LNCaP clone FGC (cell line): Measurements from ENCODE around the gene SLC30A5.
"Not testable (repeated sequence)": the region's sequence is repeated elsewhere in the genome, so short reads cannot be mapped to it uniquely, and the experiment has no call there.

ENCODE experiments used
- DNase-seq: peaks from one replicate; pipeline ENCODE4 v3.0.0-alpha.2; 2011; ENCODE audit warnings: low read depth
- H3K4me3 ChIP-seq: 2 replicates; pipeline ENCODE4 v1.5.1; 2011; ENCODE audit warnings: mild to moderate bottlenecking, low read depth, low read length, control low read depth
- CTCF ChIP-seq: IDR thresholded peaks from 2 replicates; pipeline ENCODE4 v1.5.1; 2012; ENCODE audit warnings: mild to moderate bottlenecking; ENCODE audit not compliant: control insufficient read depth, insufficient read depth; ENCODE audit errors: extremely low read depth

The SLC30A5 gene

GRCh38 chr5:69093771-69094482 is at the start of gene SLC30A5:
SLC30A5 (plus strand) TSS chr5:69094014; CDS start chr5:69094256, 242 bp downstream.
- peak; percentile 99 for TF ChIP-seq CTCF
- peak; percentile 100 for DNase-seq
- peak within 1 kb of the TSS; percentile 78 for H3K4me3 ChIP-seq

- not testable (repeated sequence) for H3K4me3 ChIP-seq, DNase-seq
These were observed 48.6 kb upstream of the SLC30A5 start for GRCh38 chr5:69045213-69045612.

- DNase-seq, result no peak
- no peak for TF ChIP-seq CTCF
These were observed 47.3 kb upstream of the SLC30A5 start for GRCh38 chr5:69046375-69046957.

GRCh38 chr5:69048230-69048629 is 45.6 kb upstream of the SLC30A5 start:
- DNase-seq, result no peak
- TF ChIP-seq CTCF, result peak; percentile 41

More at GRCh38 chr5:69046375-69046957, 47.3 kb upstream of the SLC30A5 start:
- H3K4me3 ChIP-seq, result no peak overlapping the region

GRCh38 chr5:69049151-69049550 is 44.7 kb upstream of the SLC30A5 start:
- no peak for DNase-seq
- no peak for TF ChIP-seq CTCF
- H3K4me3 ChIP-seq, result no peak overlapping the region

More at GRCh38 chr5:69048230-69048629, 45.6 kb upstream of the SLC30A5 start:
- H3K4me3 ChIP-seq, result no peak overlapping the region

GRCh38 chr5:69049796-69050195 is 44.0 kb upstream of the SLC30A5 start:
- no peak for TF ChIP-seq CTCF
- DNase-seq, result no peak
- H3K4me3 ChIP-seq, result no peak overlapping the region

GRCh38 chr5:69050214-69050613 is 43.6 kb upstream of the SLC30A5 start:
- no peak overlapping the region for H3K4me3 ChIP-seq
- no peak for TF ChIP-seq CTCF
- DNase-seq, result no peak
